ENCODE data around the gene CACUL1.

Gene CACUL1

GRCh38 chr10:118629211-118629610 is 125.6 kb downstream of the CACUL1 start:
- ATAC-seq = no peak
- TF ChIP-seq ZNF8 (CRISPR knock-in tag; IDR thresholded peaks at IDR 0.05) (no peak), ISL1 (CRISPR knock-in tag; IDR thresholded peaks at IDR 0.05) (peak; percentile 29; the same call in 1 of the 2 replicates), CSDC2 (CRISPR knock-in tag; IDR thresholded peaks at IDR 0.05) (no peak), OSR1 (CRISPR knock-in tag; IDR thresholded peaks at IDR 0.05) (no peak)

- ATAC-seq = no peak
- TF ChIP-seq OSR1 (CRISPR knock-in tag; IDR thresholded peaks at IDR 0.05) (no peak), ISL1 (CRISPR knock-in tag; IDR thresholded peaks at IDR 0.05) (no peak), TCF4 (CRISPR knock-in tag; IDR thresholded peaks at IDR 0.05; ENCODE audit: borderline replicate concordance) (no peak), BACH2 (CRISPR knock-in tag; IDR thresholded peaks at IDR 0.05; ENCODE audit: borderline replicate concordance) (no peak), GLIS3 (CRISPR knock-in tag; IDR thresholded peaks at IDR 0.05) (no peak), ZFP3 (CRISPR knock-in tag; IDR thresholded peaks at IDR 0.05) (no peak), ESRRG (CRISPR knock-in tag; IDR thresholded peaks at IDR 0.05) (no peak), PATZ1 (CRISPR knock-in tag; IDR thresholded peaks at IDR 0.05; ENCODE audit: borderline replicate concordance) (no peak), PPARA (CRISPR knock-in tag; IDR thresholded peaks at IDR 0.05; ENCODE audit: borderline replicate concordance) (no peak), ZC3H10 (CRISPR knock-in tag; IDR thresholded peaks at IDR 0.05) (no peak), TSHZ2 (CRISPR knock-in tag; IDR thresholded peaks at IDR 0.05) (no peak), CREB5 (CRISPR knock-in tag; IDR thresholded peaks at IDR 0.05; ENCODE audit: low read depth) (no peak), SNAI2 (CRISPR knock-in tag; IDR thresholded peaks at IDR 0.05) (no peak), ZFP30 (CRISPR knock-in tag; IDR thresholded peaks at IDR 0.05) (no peak)
These were observed 126.4 kb downstream of the CACUL1 start for GRCh38 chr10:118628397-118628796.

- no peak for ATAC-seq
- no peak for TF ChIP-seq RARB (CRISPR knock-in tag; IDR thresholded peaks at IDR 0.05)
- TF ChIP-seq CSDC2 (CRISPR knock-in tag; IDR thresholded peaks at IDR 0.05) = no peak
- TF ChIP-seq CSRNP3 (CRISPR knock-in tag; IDR thresholded peaks at IDR 0.05) = no peak
- TF ChIP-seq BACH2 (CRISPR knock-in tag; IDR thresholded peaks at IDR 0.05; ENCODE audit: borderline replicate concordance) = no peak
- no peak for TF ChIP-seq ZC3H10 (CRISPR knock-in tag; IDR thresholded peaks at IDR 0.05)
- no peak for TF ChIP-seq ARNTL (CRISPR knock-in tag; IDR thresholded peaks at IDR 0.05; ENCODE audit: borderline replicate concordance, low read depth)
- TF ChIP-seq TSHZ2 (CRISPR knock-in tag; IDR thresholded peaks at IDR 0.05) = no peak
These were observed 127.8 kb downstream of the CACUL1 start for GRCh38 chr10:118626953-118627352.
